ENCODE data around the gene ANK3. TPM values are rescaled to one million over a fixed set of nuclear protein-coding genes. Genes with fewer than 3 reads are reported as not detected.
A peak's percentile ranks its signal among the peaks of the same experiment; 100 is the strongest.

Gene ANK3
- polyA plus RNA-seq, 1 experiment: 1.6 TPM

DNA sequence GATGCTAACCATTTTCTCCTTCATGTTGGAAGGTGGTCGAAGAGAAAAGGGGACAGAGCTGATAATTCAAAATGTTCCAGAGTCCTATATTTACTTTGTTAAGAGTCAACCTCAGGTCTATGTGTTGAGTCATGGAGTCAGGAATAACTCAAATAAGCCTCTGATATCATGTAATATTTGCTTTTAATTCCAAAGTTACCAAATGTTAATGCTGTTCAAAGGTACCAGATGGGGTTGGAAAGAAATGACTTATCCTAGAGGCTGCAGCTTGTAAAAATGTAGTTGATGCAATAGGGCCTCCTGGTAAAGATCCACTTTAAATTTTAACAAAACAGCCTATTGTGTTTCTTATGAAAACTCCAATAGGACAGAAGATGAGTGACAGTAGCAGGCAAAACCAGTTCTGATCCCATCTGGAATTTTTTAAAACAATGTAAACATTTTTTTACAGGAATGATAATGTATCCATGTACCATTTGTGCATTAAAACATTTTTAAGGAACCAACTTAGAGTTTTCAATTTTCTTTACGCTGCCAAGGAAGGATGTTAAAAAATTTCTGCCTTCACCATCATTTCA lies 218.2 kb downstream of the ANK3 start:
- no peak for DNase-seq (ENCODE audit: low read depth, low spot score)
- ChIA-PET POLR2A (no interaction called here), CTCF (interaction anchor here (1.1 to 2.2 kb wide), 3 partner anchors 32 to 263 kb away, joined by 4 to 10 read pairs (median 7); no protein-coding TSS in a partner anchor)
- TF ChIP-seq CTCF (IDR thresholded peaks at IDR 0.05; ENCODE audit: low read depth, low read length): no peak
- Histone ChIP-seq H3K4me3 (ENCODE audit: low read depth, low read length) (no peak overlapping the region), H3K9me3 (ENCODE audit: control insufficient read depth, insufficient read depth, low read length) (no peaks in the 10 kb centered on the region), H3K27me3 (ENCODE audit: control insufficient read depth, insufficient read depth, low read length) (no peaks in the 10 kb centered on the region), H3K27ac (ENCODE audit: low read depth, low read length) (no peak overlapping the region)

DNA sequence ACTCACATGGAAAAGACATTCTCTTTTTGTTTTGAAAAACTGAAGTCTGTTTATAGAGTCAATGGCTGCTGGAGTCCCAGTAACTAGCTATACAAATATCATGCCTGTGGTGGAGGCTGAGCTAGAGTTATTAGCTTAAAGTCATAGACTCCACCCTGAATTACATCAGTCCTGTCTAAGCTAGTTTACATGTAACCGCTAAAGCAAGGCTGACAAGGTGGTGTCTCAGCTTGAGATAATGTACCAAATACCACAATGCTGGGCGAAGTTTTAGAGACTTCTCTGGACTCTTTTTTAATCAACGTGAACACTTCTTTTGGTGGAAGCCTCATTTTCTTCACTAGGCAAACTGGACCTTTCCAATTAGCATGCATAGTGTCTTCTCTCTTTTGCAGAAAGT lies 219.4 kb downstream of the ANK3 start:
- CTCF ChIA-PET: interaction anchor here (0.6 to 2.2 kb wide), 6 partner anchors 27 to 476 kb away, joined by 3 to 10 read pairs (median 4); no protein-coding TSS in a partner anchor
- DNase-seq (ENCODE audit: low read depth, low spot score): peak; percentile 45
- POLR2A ChIA-PET: no interaction called here
- TF ChIP-seq CTCF (IDR thresholded peaks at IDR 0.05; ENCODE audit: low read depth, low read length): no peak
- H3K27me3 ChIP-seq (ENCODE audit: control insufficient read depth, insufficient read depth, low read length): no peaks in the 10 kb centered on the region
- no peak overlapping the region for H3K4me3 ChIP-seq (ENCODE audit: low read depth, low read length)
- H3K27ac ChIP-seq (ENCODE audit: low read depth, low read length): no peak overlapping the region
- H3K9me3 ChIP-seq (ENCODE audit: control insufficient read depth, insufficient read depth, low read length): no peaks in the 10 kb centered on the region

DNA sequence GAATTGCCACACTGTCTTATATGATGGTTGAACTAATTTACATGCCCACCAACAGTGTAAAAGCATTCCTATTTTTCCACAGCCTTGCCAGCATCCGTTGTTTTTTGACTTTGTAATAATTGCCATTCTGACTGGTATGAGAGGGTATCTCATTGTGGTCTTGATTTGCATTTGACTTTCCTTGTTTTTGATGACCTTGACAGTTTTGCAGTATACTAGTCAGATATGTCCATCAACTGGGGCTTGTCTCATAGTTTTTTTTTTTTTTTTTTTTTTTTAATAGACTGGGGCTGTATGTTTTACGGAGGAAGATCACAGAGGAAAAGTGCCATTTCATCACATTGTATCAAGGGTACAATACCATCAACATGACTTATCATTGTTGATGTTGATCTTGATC lies 220.6 kb downstream of the ANK3 start:
- CTCF ChIA-PET: interaction anchor here (1.4 kb wide), 1 partner anchor 272 kb away, joined by 3 read pairs; no protein-coding TSS in a partner anchor
- POLR2A ChIA-PET: no interaction called here

GRCh38 chr10:60167050-60167449 lies 222.6 kb downstream of the ANK3 start:
- no peak overlapping the region for H3K27ac ChIP-seq (ENCODE audit: low read depth, low read length)
- DNase-seq (ENCODE audit: low read depth, low spot score): no peak
- peak overlapping the region; percentile 14 for H3K4me3 ChIP-seq (ENCODE audit: low read depth, low read length)
- TF ChIP-seq CTCF (IDR thresholded peaks at IDR 0.05; ENCODE audit: low read depth, low read length): no peak
- no peaks in the 10 kb centered on the region for H3K27me3 ChIP-seq (ENCODE audit: control insufficient read depth, insufficient read depth, low read length)
- no peaks in the 10 kb centered on the region for H3K9me3 ChIP-seq (ENCODE audit: control insufficient read depth, insufficient read depth, low read length)
- CTCF ChIA-PET: no interaction called here
- POLR2A ChIA-PET: no interaction called here

More for the DNA sequence above, 220.6 kb downstream of the ANK3 start:
- TF ChIP-seq CTCF (IDR thresholded peaks at IDR 0.05; ENCODE audit: low read depth, low read length): no peak
- no peaks in the 10 kb centered on the region for H3K9me3 ChIP-seq (ENCODE audit: control insufficient read depth, insufficient read depth, low read length)
- no peaks in the 10 kb centered on the region for H3K27me3 ChIP-seq (ENCODE audit: control insufficient read depth, insufficient read depth, low read length)
- H3K27ac ChIP-seq (ENCODE audit: low read depth, low read length): no peak overlapping the region
- no peak for DNase-seq (ENCODE audit: low read depth, low spot score)
- no peak overlapping the region for H3K4me3 ChIP-seq (ENCODE audit: low read depth, low read length)

GRCh38 chr10:60163786-60164185 lies 225.9 kb downstream of the ANK3 start:
- Histone ChIP-seq H3K27ac (ENCODE audit: low read depth, low read length) (no peak overlapping the region), H3K27me3 (ENCODE audit: control insufficient read depth, insufficient read depth, low read length) (no peaks in the 10 kb centered on the region), H3K4me3 (ENCODE audit: low read depth, low read length) (no peak overlapping the region), H3K9me3 (ENCODE audit: control insufficient read depth, insufficient read depth, low read length) (no peaks in the 10 kb centered on the region)
- DNase-seq (ENCODE audit: low read depth, low spot score): no peak
- CTCF ChIA-PET: no interaction called here
- TF ChIP-seq CTCF (IDR thresholded peaks at IDR 0.05; ENCODE audit: low read depth, low read length): no peak
- POLR2A ChIA-PET: no interaction called here
